Measurements from ENCODE around the gene NUDCD3.

- TF ChIP-seq REST (IDR thresholded peaks at IDR 0.05; ENCODE audit: insufficient read depth in 1 of 2, low read depth in 2 of 2, low read length in 1 of 2) (no peak), POLR2AphosphoS5 (IDR thresholded peaks at IDR 0.05; ENCODE audit: low read depth, low read length) (no peak; the same call in 1 of the 2 replicates), CTCF (IDR thresholded peaks at IDR 0.05) (no peak), TCF7L2 (IDR thresholded peaks at IDR 0.05; ENCODE audit: low read depth, low read length) (no peak), SIN3A (IDR thresholded peaks at IDR 0.05; ENCODE audit: borderline replicate concordance, insufficient read depth, low read depth, low read length) (no peak)
Observed at GRCh38 chr7:44379366-44380188, 110.9 kb downstream of the NUDCD3 start.
